ENCODE data around the gene RNF213.
"Not testable (repeated sequence)": the region's sequence is repeated elsewhere in the genome, so short reads cannot be mapped to it uniquely, and the experiment has no call there.

The RNF213 gene

GRCh38 chr17:80297996-80298560 lies 37.4 kb downstream of the RNF213 start:
- Mint-ChIP-seq H3K36me3 (ENCODE audit: insufficient read depth) (peaks cover 95% of the 10 kb centered on the region), H3K9me3 (no peaks in the 10 kb centered on the region), H3K4me3 (no peak overlapping the region), H3K4me1 (peaks cover 21% of the 10 kb centered on the region), H3K27me3 (no peaks in the 10 kb centered on the region), H3K27ac (ENCODE audit: low read depth) (no peak overlapping the region)
- ATAC-seq (replicated peaks; ENCODE audit: extremely low read depth, poor library complexity, severe bottlenecking): no peak
- no peak for DNase-seq (ENCODE audit: low spot score in 2 of 2)

DNA sequence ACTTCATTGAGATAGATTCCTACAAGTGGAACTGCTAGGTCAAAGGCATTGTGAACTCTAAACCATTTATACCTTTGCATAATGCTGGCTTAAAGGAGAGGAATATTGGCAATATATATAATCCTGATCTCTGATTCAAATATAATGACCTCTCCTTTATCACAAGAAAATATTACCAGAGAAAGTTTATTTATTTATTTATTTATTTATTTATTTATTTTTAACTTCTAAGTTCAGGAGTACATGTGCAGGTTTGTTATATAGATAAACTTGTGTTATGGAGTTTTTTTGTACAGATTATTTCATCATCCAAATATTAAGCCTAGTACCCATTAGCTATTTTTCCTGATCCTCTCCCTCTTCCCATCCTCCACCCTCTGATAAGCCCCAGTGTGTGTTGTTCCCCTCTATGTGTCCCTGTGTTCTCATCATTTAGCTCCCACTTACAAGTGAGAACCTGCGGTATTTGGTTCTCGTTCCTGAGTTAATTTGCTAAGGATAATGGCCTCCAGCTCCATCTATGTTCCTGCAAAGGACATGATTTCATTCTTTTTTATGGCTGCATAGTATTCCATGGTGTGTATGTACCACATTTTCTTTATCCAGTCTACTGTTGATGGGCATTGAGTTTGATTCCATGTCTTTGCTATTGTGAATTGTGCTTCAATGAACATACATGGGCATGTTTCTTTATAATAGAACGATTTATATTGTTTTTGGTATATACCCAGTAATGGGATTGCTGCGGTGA lies 38.9 kb downstream of the RNF213 start:
- not testable (repeated sequence) for H3K27me3 Mint-ChIP-seq

GRCh38 chr17:80300756-80301155 lies 40.1 kb downstream of the RNF213 start:
- H3K27ac Mint-ChIP-seq (ENCODE audit: low read depth): peak overlapping the region; percentile 36
- not testable (repeated sequence) for DNase-seq (ENCODE audit: low spot score in 2 of 2); H3K4me3 Mint-ChIP-seq; H3K9me3 Mint-ChIP-seq; ATAC-seq (replicated peaks; ENCODE audit: extremely low read depth, poor library complexity, severe bottlenecking); H3K27me3 Mint-ChIP-seq
- peaks cover 21% of the 10 kb centered on the region for H3K4me1 Mint-ChIP-seq
- H3K36me3 Mint-ChIP-seq (ENCODE audit: insufficient read depth): peaks cover 89% of the 10 kb centered on the region

More for the DNA sequence above, 38.9 kb downstream of the RNF213 start:
- not testable (repeated sequence) for H3K4me3 Mint-ChIP-seq; H3K9me3 Mint-ChIP-seq; H3K27ac Mint-ChIP-seq (ENCODE audit: low read depth); DNase-seq (ENCODE audit: low spot score in 2 of 2); ATAC-seq (replicated peaks; ENCODE audit: extremely low read depth, poor library complexity, severe bottlenecking)
- H3K36me3 Mint-ChIP-seq (ENCODE audit: insufficient read depth): peaks cover 91% of the 10 kb centered on the region
- peaks cover 21% of the 10 kb centered on the region for H3K4me1 Mint-ChIP-seq

DNA sequence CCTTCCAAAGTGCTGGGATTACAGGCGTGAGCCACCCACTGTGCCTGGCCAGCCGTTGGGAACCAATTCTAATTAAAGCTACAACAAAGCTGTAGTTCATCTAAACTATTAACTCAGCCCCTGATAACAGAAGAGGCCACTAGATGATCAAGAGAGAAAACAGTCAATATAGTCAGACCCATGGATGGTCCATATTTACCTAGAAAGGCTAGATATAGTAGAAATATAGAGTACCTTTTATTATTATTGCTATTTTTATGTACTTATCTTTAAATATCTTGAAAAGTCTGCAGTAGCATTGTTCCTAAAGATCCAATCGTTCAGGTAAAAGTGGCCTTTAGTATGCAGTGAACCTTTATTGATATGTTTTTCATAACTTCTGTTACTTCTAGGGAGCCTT lies 43.2 kb downstream of the RNF213 start:
- Mint-ChIP-seq H3K4me3 (no peak overlapping the region), H3K36me3 (ENCODE audit: insufficient read depth) (peaks cover 88% of the 10 kb centered on the region)
- no peak for ATAC-seq (replicated peaks; ENCODE audit: extremely low read depth, poor library complexity, severe bottlenecking)

GRCh38 chr17:80307994-80308691 lies 47.5 kb downstream of the RNF213 start:
- H3K4me1 Mint-ChIP-seq: peaks cover 2% of the 10 kb centered on the region
- H3K27ac Mint-ChIP-seq (ENCODE audit: low read depth): peak overlapping the region; percentile 41
- H3K27me3 Mint-ChIP-seq: no peaks in the 10 kb centered on the region
- no peak for ATAC-seq (replicated peaks; ENCODE audit: extremely low read depth, poor library complexity, severe bottlenecking)
- no peak overlapping the region for H3K4me3 Mint-ChIP-seq
- H3K9me3 Mint-ChIP-seq: peaks cover under 1% of the 10 kb centered on the region
- DNase-seq (ENCODE audit: low spot score in 2 of 2): no peak
- peaks cover 85% of the 10 kb centered on the region for H3K36me3 Mint-ChIP-seq (ENCODE audit: insufficient read depth)

More for the DNA sequence above, 43.2 kb downstream of the RNF213 start:
- Mint-ChIP-seq H3K4me1 (peaks cover 15% of the 10 kb centered on the region), H3K27me3 (no peaks in the 10 kb centered on the region), H3K27ac (ENCODE audit: low read depth) (no peak overlapping the region), H3K9me3 (no peaks in the 10 kb centered on the region)
- DNase-seq (ENCODE audit: low spot score in 2 of 2): no peak

- ATAC-seq (replicated peaks; ENCODE audit: extremely low read depth, poor library complexity, severe bottlenecking): no peak
- H3K4me3 Mint-ChIP-seq: no peak overlapping the region
- DNase-seq (ENCODE audit: low spot score in 2 of 2): no peak
- peaks cover 6% of the 10 kb centered on the region for H3K4me1 Mint-ChIP-seq
- H3K27me3 Mint-ChIP-seq: no peaks in the 10 kb centered on the region
- peaks cover 6% of the 10 kb centered on the region for H3K9me3 Mint-ChIP-seq
- peak overlapping the region; percentile 41 for H3K27ac Mint-ChIP-seq (ENCODE audit: low read depth)
- H3K36me3 Mint-ChIP-seq (ENCODE audit: insufficient read depth): peaks cover 82% of the 10 kb centered on the region
Measured at GRCh38 chr17:80308692-80309517, 48.3 kb downstream of the RNF213 start.

- H3K27me3 Mint-ChIP-seq: no peaks in the 10 kb centered on the region
- no peak for DNase-seq (ENCODE audit: low spot score in 2 of 2)
- no peak for ATAC-seq (replicated peaks; ENCODE audit: extremely low read depth, poor library complexity, severe bottlenecking)
- H3K4me3 Mint-ChIP-seq: no peak overlapping the region
- H3K27ac Mint-ChIP-seq (ENCODE audit: low read depth): peak overlapping the region; percentile 81
- peaks cover 74% of the 10 kb centered on the region for H3K36me3 Mint-ChIP-seq (ENCODE audit: insufficient read depth)
- H3K4me1 Mint-ChIP-seq: peaks cover 10% of the 10 kb centered on the region
- H3K9me3 Mint-ChIP-seq: peaks cover 6% of the 10 kb centered on the region
Measured at GRCh38 chr17:80311216-80311827, 50.7 kb downstream of the RNF213 start.

DNA sequence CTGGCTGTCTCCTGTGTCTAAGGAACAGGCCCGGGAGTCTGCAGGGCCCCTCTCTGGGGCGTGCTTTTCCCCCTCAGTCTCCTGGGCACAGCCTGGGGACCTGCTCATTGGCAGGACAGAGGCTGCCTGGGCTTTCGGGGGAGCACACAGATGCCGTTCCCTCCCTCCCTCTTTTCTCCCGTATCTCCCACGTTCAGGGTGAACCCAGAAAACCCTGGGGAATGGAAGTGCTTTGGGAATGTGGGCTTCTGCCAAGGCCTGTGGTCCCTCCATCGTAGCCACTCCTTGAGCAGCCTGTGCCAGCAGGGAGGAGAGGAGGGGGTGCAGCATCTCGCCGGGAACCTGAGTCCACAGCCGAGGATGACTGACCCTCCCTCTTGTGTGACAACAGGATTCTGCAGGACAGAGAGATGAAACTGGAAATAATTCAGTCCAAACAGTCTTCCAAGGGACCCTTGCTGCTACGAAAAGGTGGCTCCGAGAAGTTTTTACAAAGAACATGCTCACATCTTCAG lies 52.0 kb downstream of the RNF213 start:
- Mint-ChIP-seq H3K9me3 (peaks cover 6% of the 10 kb centered on the region), H3K27ac (ENCODE audit: low read depth) (peak overlapping the region; percentile 96), H3K27me3 (no peaks in the 10 kb centered on the region), H3K4me1 (peaks cover 15% of the 10 kb centered on the region), H3K4me3 (no peak overlapping the region), H3K36me3 (ENCODE audit: insufficient read depth) (peaks cover 71% of the 10 kb centered on the region)
- no peak for ATAC-seq (replicated peaks; ENCODE audit: extremely low read depth, poor library complexity, severe bottlenecking)
- no peak for DNase-seq (ENCODE audit: low spot score in 2 of 2)

- no peaks in the 10 kb centered on the region for H3K27me3 Mint-ChIP-seq
- peaks cover 6% of the 10 kb centered on the region for H3K9me3 Mint-ChIP-seq
- H3K36me3 Mint-ChIP-seq (ENCODE audit: insufficient read depth): peaks cover 71% of the 10 kb centered on the region
- ATAC-seq (replicated peaks; ENCODE audit: extremely low read depth, poor library complexity, severe bottlenecking) (no peak), DNase-seq (ENCODE audit: low spot score in 2 of 2) (no peak)
- H3K4me3 Mint-ChIP-seq: peak overlapping the region; percentile 46
- peaks cover 15% of the 10 kb centered on the region for H3K4me1 Mint-ChIP-seq
- H3K27ac Mint-ChIP-seq (ENCODE audit: low read depth): peak overlapping the region; percentile 96
Measured at GRCh38 chr17:80313160-80313829, 52.6 kb downstream of the RNF213 start.

- peaks cover 71% of the 10 kb centered on the region for H3K36me3 Mint-ChIP-seq (ENCODE audit: insufficient read depth)
- not testable (repeated sequence) for H3K4me3 Mint-ChIP-seq; DNase-seq (ENCODE audit: low spot score in 2 of 2); ATAC-seq (replicated peaks; ENCODE audit: extremely low read depth, poor library complexity, severe bottlenecking); H3K27me3 Mint-ChIP-seq; H3K9me3 Mint-ChIP-seq
- peaks cover 15% of the 10 kb centered on the region for H3K4me1 Mint-ChIP-seq
- peak overlapping the region; percentile 96 for H3K27ac Mint-ChIP-seq (ENCODE audit: low read depth)
Measured at GRCh38 chr17:80313946-80314345, 53.3 kb downstream of the RNF213 start.

- H3K36me3 Mint-ChIP-seq (ENCODE audit: insufficient read depth): peaks cover 71% of the 10 kb centered on the region
- no peaks in the 10 kb centered on the region for H3K27me3 Mint-ChIP-seq
- H3K27ac Mint-ChIP-seq (ENCODE audit: low read depth): peak overlapping the region; percentile 73
- peaks cover 6% of the 10 kb centered on the region for H3K9me3 Mint-ChIP-seq
- DNase-seq (ENCODE audit: low spot score in 2 of 2) (no peak), ATAC-seq (replicated peaks; ENCODE audit: extremely low read depth, poor library complexity, severe bottlenecking) (no peak)
- H3K4me1 Mint-ChIP-seq: peaks cover 15% of the 10 kb centered on the region
- no peak overlapping the region for H3K4me3 Mint-ChIP-seq
Measured at GRCh38 chr17:80315517-80316182, 55.0 kb downstream of the RNF213 start.

Measured in central memory CD8-positive, alpha-beta T cell (primary cell).